Measurements from ENCODE around the gene DCDC2C.

The DCDC2C gene

GRCh38 chr2:3823748-3824147 is 120.4 kb downstream of the DCDC2C start:
- H3K4me3 Mint-ChIP-seq = no peak overlapping the region
- H3K4me1 Mint-ChIP-seq (ENCODE audit: low read depth) = no peaks in the 10 kb centered on the region
- H3K27ac Mint-ChIP-seq = no peak overlapping the region
- no peaks in the 10 kb centered on the region for H3K27me3 Mint-ChIP-seq
- no peaks in the 10 kb centered on the region for H3K36me3 Mint-ChIP-seq
- peaks cover 7% of the 10 kb centered on the region for H3K9me3 Mint-ChIP-seq (ENCODE audit: low read depth)

GRCh38 chr2:3827673-3828575 is 124.5 kb downstream of the DCDC2C start:
- H3K27me3 Mint-ChIP-seq = peaks cover 3% of the 10 kb centered on the region

GRCh38 chr2:3830796-3831195 is 127.4 kb downstream of the DCDC2C start:
- Mint-ChIP-seq H3K36me3 (no peaks in the 10 kb centered on the region), H3K27me3 (peaks cover 3% of the 10 kb centered on the region), H3K9me3 (ENCODE audit: low read depth) (no peaks in the 10 kb centered on the region), H3K4me3 (no peak overlapping the region), H3K27ac (no peak overlapping the region), H3K4me1 (ENCODE audit: low read depth) (no peaks in the 10 kb centered on the region)

More at GRCh38 chr2:3827673-3828575, 124.5 kb downstream of the DCDC2C start:
- Mint-ChIP-seq H3K36me3 (no peaks in the 10 kb centered on the region), H3K9me3 (ENCODE audit: low read depth) (no peaks in the 10 kb centered on the region), H3K4me1 (ENCODE audit: low read depth) (no peaks in the 10 kb centered on the region), H3K27ac (no peak overlapping the region), H3K4me3 (no peak overlapping the region)

- H3K4me3 Mint-ChIP-seq = no peak overlapping the region
- H3K4me1 Mint-ChIP-seq (ENCODE audit: low read depth) = no peaks in the 10 kb centered on the region
- no peak overlapping the region for H3K27ac Mint-ChIP-seq
- peaks cover 2% of the 10 kb centered on the region for H3K27me3 Mint-ChIP-seq
- H3K9me3 Mint-ChIP-seq (ENCODE audit: low read depth) = no peaks in the 10 kb centered on the region
- no peaks in the 10 kb centered on the region for H3K36me3 Mint-ChIP-seq
Measured at GRCh38 chr2:3837086-3837485, 133.7 kb downstream of the DCDC2C start.

- Mint-ChIP-seq H3K27me3 (peaks cover 2% of the 10 kb centered on the region), H3K9me3 (ENCODE audit: low read depth) (no peaks in the 10 kb centered on the region), H3K27ac (no peak overlapping the region), H3K4me1 (ENCODE audit: low read depth) (no peaks in the 10 kb centered on the region), H3K4me3 (no peak overlapping the region), H3K36me3 (no peaks in the 10 kb centered on the region)
Measured at GRCh38 chr2:3838348-3838747, 135.0 kb downstream of the DCDC2C start.

GRCh38 chr2:3839476-3839875 is 136.1 kb downstream of the DCDC2C start:
- peaks cover 4% of the 10 kb centered on the region for H3K27me3 Mint-ChIP-seq
- no peak overlapping the region for H3K4me3 Mint-ChIP-seq
- no peaks in the 10 kb centered on the region for H3K4me1 Mint-ChIP-seq (ENCODE audit: low read depth)
- no peaks in the 10 kb centered on the region for H3K36me3 Mint-ChIP-seq
- H3K9me3 Mint-ChIP-seq (ENCODE audit: low read depth) = no peaks in the 10 kb centered on the region
- H3K27ac Mint-ChIP-seq = no peak overlapping the region

- H3K4me1 Mint-ChIP-seq (ENCODE audit: low read depth) = no peaks in the 10 kb centered on the region
- H3K9me3 Mint-ChIP-seq (ENCODE audit: low read depth) = no peaks in the 10 kb centered on the region
- no peak overlapping the region for H3K27ac Mint-ChIP-seq
- no peaks in the 10 kb centered on the region for H3K36me3 Mint-ChIP-seq
- H3K4me3 Mint-ChIP-seq = no peak overlapping the region
- H3K27me3 Mint-ChIP-seq = peaks cover 4% of the 10 kb centered on the region
Measured at GRCh38 chr2:3840611-3841155, 137.3 kb downstream of the DCDC2C start.

GRCh38 chr2:3847397-3848052 is 144.2 kb downstream of the DCDC2C start:
- no peaks in the 10 kb centered on the region for H3K4me1 Mint-ChIP-seq (ENCODE audit: low read depth)
- peaks cover 6% of the 10 kb centered on the region for H3K27me3 Mint-ChIP-seq
- no peak overlapping the region for H3K27ac Mint-ChIP-seq
- H3K4me3 Mint-ChIP-seq = no peak overlapping the region
- H3K9me3 Mint-ChIP-seq (ENCODE audit: low read depth) = peaks cover 18% of the 10 kb centered on the region
- H3K36me3 Mint-ChIP-seq = no peaks in the 10 kb centered on the region

- Mint-ChIP-seq H3K36me3 (no peaks in the 10 kb centered on the region), H3K4me1 (ENCODE audit: low read depth) (no peaks in the 10 kb centered on the region), H3K4me3 (no peak overlapping the region), H3K27ac (no peak overlapping the region), H3K27me3 (peaks cover 6% of the 10 kb centered on the region), H3K9me3 (ENCODE audit: low read depth) (peaks cover 23% of the 10 kb centered on the region)
Measured at GRCh38 chr2:3848776-3849175, 145.4 kb downstream of the DCDC2C start.

- Mint-ChIP-seq H3K4me3 (no peak overlapping the region), H3K4me1 (ENCODE audit: low read depth) (no peaks in the 10 kb centered on the region), H3K27me3 (peaks cover 6% of the 10 kb centered on the region), H3K9me3 (ENCODE audit: low read depth) (peaks cover 24% of the 10 kb centered on the region), H3K36me3 (no peaks in the 10 kb centered on the region), H3K27ac (no peak overlapping the region)
Measured at GRCh38 chr2:3849213-3849612, 145.8 kb downstream of the DCDC2C start.

- H3K4me1 Mint-ChIP-seq (ENCODE audit: low read depth) = no peaks in the 10 kb centered on the region
- no peaks in the 10 kb centered on the region for H3K36me3 Mint-ChIP-seq
- H3K27ac Mint-ChIP-seq = no peak overlapping the region
- H3K4me3 Mint-ChIP-seq = no peak overlapping the region
- peaks cover 2% of the 10 kb centered on the region for H3K27me3 Mint-ChIP-seq
- peaks cover 15% of the 10 kb centered on the region for H3K9me3 Mint-ChIP-seq (ENCODE audit: low read depth)
Measured at GRCh38 chr2:3857576-3857975, 154.2 kb downstream of the DCDC2C start.

- H3K4me1 Mint-ChIP-seq (ENCODE audit: low read depth) = no peaks in the 10 kb centered on the region
- H3K36me3 Mint-ChIP-seq = no peaks in the 10 kb centered on the region
- H3K27me3 Mint-ChIP-seq = peaks cover 4% of the 10 kb centered on the region
- H3K27ac Mint-ChIP-seq = no peak overlapping the region
- H3K9me3 Mint-ChIP-seq (ENCODE audit: low read depth) = no peaks in the 10 kb centered on the region
- no peak overlapping the region for H3K4me3 Mint-ChIP-seq
Measured at GRCh38 chr2:3864943-3865865, 161.8 kb downstream of the DCDC2C start.

- no peaks in the 10 kb centered on the region for H3K4me1 Mint-ChIP-seq (ENCODE audit: low read depth)
- no peak overlapping the region for H3K4me3 Mint-ChIP-seq
- no peaks in the 10 kb centered on the region for H3K36me3 Mint-ChIP-seq
- H3K9me3 Mint-ChIP-seq (ENCODE audit: low read depth) = no peaks in the 10 kb centered on the region
- no peak overlapping the region for H3K27ac Mint-ChIP-seq
- peaks cover 4% of the 10 kb centered on the region for H3K27me3 Mint-ChIP-seq
Measured at GRCh38 chr2:3867469-3867868, 164.1 kb downstream of the DCDC2C start.

GRCh38 chr2:3868012-3868805 is 164.8 kb downstream of the DCDC2C start:
- no peaks in the 10 kb centered on the region for H3K9me3 Mint-ChIP-seq (ENCODE audit: low read depth)
- H3K4me1 Mint-ChIP-seq (ENCODE audit: low read depth) = no peaks in the 10 kb centered on the region
- H3K4me3 Mint-ChIP-seq = no peak overlapping the region
- no peaks in the 10 kb centered on the region for H3K36me3 Mint-ChIP-seq
- H3K27me3 Mint-ChIP-seq = peaks cover 3% of the 10 kb centered on the region
- H3K27ac Mint-ChIP-seq = no peak overlapping the region
